Embryonic facial prominence (tissue), 1 donor: ENCODE measurements around the gene SLC35B2.

Source experiments
- DNase-seq: peaks from one replicate; pipeline ENCODE4 v3.0.0-alpha.2; 2016; ENCODE audit errors: extremely low spot score

The SLC35B2 gene

GRCh38 chr6:44257025-44257752 is at the start of gene SLC35B2:
TSS of gene SLC35B2 (minus strand) at chr6:44257528. CDS start at chr6:44257410, 118 bp downstream.
- DNase-seq, result no peak

GRCh38 chr6:44306710-44307109 is 49.4 kb upstream of the SLC35B2 start:
- DNase-seq, result no peak

- no peak for DNase-seq
These were observed 47.9 kb upstream of the SLC35B2 start for GRCh38 chr6:44305200-44305725.

GRCh38 chr6:44304282-44305199 is 47.2 kb upstream of the SLC35B2 start:
- no peak for DNase-seq

- no peak for DNase-seq
These were observed 46.5 kb upstream of the SLC35B2 start for GRCh38 chr6:44303842-44304241.

- no peak for DNase-seq
These were observed 45.5 kb upstream of the SLC35B2 start for GRCh38 chr6:44302856-44303255.

GRCh38 chr6:44301782-44302564 is 44.6 kb upstream of the SLC35B2 start:
- DNase-seq, result no peak

GRCh38 chr6:44301106-44301505 is 43.8 kb upstream of the SLC35B2 start:
- DNase-seq, result no peak

- DNase-seq, result no peak
These were observed 43.0 kb upstream of the SLC35B2 start for GRCh38 chr6:44300292-44300823.

GRCh38 chr6:44298864-44299263 is 41.5 kb upstream of the SLC35B2 start:
- no peak for DNase-seq

GRCh38 chr6:44298055-44298803 is 40.9 kb upstream of the SLC35B2 start:
- no peak for DNase-seq

GRCh38 chr6:44297063-44298038 is 40.0 kb upstream of the SLC35B2 start:
- DNase-seq, result no peak

GRCh38 chr6:44294832-44295791 is 37.8 kb upstream of the SLC35B2 start:
- no peak for DNase-seq

- DNase-seq, result no peak
These were observed 35.5 kb upstream of the SLC35B2 start for GRCh38 chr6:44292661-44293365.

- DNase-seq, result no peak
These were observed 34.5 kb upstream of the SLC35B2 start for GRCh38 chr6:44291841-44292240.

- no peak for DNase-seq
These were observed 32.5 kb upstream of the SLC35B2 start for GRCh38 chr6:44289726-44290260.

- no peak for DNase-seq
These were observed 29.4 kb upstream of the SLC35B2 start for GRCh38 chr6:44286747-44287146.

GRCh38 chr6:44286285-44286565 is 28.9 kb upstream of the SLC35B2 start:
- no peak for DNase-seq
